HG03039 (cell line): ENCODE measurements around the gene GAS2L1.
"Not testable (repeated sequence)": the region's sequence is repeated elsewhere in the genome, so short reads cannot be mapped to it uniquely, and the experiment has no call there.

ENCODE experiments used
- ATAC-seq: cut with Tn5 transposase; IDR thresholded peaks from one replicate; pipeline ENCODE4 v1.9.1; 2021; ENCODE audit warnings: mild to moderate bottlenecking, moderate library complexity; ENCODE audit not compliant: unreplicated experiment

Gene GAS2L1

DNA sequence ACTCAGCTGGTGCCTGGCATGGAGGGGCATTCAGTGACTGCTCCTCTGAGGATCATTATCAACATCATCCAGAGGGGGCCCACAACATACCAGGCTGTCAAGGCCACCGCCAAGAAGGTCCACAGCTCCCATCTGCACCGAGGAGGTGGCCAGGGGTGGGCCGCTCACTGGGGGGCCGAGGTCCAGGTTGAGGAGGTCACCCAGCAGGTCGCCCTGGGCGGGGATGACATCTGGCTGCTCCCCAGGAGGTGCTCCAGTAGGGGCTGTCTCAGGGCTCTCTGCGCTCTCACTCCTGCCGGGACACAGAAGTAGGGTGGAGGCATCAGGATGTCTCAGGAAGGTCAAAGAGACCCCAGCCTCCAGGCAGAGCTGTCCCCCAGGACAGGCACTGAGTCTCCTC, 34.1 kb downstream of the GAS2L1 start:
- ATAC-seq = no peak

DNA sequence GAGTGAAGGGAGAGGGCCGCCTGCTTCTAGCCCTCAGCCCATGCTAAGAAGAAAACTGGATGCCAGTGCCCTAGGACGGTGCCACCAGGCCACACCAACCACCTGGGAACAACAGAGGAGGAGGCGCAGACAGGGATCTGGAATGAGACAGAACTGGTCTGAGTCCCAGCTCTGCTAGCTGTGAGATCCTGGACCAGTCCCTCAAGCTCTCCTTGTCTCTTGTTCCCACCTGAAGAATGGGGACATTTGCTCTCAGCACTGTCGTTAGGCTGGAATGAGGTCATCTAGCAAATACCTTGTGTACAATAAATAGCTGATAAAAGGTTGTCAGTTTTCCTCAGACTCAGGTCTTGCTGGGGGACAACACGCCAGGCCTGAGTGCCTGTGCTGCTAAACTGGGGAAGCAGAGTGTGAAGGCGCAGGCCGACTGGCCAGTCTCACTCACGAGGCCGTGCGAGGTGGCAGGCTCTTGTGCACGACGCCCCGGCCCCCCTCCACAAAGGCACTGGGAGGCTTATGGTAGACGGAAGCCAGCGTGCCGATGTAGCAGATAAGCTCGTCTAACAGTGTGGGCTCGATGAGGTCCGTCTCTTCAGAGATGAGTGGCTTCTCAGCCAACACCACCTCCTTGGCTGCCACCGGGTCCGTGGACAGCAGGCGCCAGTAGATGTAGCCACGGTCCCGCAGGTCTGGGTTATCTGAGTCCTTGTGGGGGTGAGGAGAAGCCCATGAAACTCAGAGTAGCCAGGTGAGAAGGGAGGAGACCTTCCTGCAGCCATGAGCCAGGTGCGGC, 34.8 kb downstream of the GAS2L1 start:
- ATAC-seq = no peak

DNA sequence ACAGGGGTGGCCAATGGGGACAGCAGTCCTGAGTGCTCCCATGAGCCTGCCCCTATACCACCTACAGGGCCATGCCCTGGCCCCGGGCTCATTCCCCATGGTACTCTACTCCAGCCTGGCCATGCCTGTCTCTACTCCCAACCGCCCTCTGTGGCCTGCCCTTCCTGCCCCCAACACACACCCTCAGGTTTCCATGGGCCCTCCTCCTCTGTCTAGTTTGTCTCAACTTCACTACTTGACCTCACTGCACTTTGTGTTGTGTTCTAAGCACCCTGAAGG, 35.3 kb downstream of the GAS2L1 start:
- no peak for ATAC-seq

DNA sequence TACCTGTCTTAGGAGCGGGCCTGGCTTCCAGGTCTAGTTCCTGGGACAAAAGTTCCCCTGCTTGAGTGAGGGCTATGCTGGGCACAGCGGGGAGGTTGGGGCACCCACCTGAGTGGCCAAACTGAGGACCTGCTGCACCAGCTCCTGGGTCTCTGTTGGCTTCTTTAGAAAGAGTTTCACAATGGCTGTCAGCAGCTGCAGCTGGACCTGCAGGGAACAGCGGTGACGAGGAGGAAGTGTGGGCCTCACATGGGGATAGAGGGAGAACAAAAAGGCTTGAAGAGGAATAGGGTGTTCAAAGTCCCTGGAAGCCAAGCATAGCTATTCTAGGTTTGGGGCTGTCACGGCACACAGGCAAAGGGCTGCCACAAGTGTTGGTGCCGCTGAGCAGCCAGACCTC, 35.7 kb downstream of the GAS2L1 start:
- ATAC-seq = no peak

DNA sequence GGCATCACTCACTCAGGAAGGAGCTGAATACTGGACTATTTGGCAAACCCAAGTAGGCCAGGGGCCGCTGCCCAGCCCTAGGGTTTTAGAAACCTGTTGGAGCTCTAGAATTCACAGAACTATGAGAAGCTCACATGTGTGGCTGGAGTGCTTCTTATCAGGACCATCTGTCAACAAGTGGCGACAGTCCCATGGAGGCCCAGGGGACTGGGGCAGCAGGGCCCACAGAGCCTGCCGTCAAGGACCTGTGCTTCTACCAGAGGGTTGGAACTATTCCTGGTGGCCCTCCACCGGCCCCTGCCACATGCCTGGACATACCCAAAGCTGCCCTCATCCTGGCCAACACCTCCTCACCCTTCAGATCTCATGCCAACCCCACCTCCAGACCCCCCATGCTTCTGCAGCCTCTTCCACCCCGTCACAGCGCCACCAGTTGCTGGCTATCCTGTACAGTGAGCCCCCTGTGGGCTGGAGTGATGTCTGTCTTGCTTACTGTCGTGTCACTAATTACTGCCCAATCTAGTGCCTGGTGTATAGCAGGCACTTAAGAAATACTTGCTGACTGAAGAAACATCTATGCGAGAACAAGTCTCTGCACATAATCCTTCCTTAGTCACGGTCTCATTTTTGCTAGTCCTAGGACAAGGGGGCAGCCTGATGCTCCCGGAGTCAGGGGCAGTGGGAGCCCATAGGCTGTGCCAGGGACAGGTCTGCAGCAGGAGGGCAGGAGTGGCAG, 36.3 kb downstream of the GAS2L1 start:
- no peak for ATAC-seq

DNA sequence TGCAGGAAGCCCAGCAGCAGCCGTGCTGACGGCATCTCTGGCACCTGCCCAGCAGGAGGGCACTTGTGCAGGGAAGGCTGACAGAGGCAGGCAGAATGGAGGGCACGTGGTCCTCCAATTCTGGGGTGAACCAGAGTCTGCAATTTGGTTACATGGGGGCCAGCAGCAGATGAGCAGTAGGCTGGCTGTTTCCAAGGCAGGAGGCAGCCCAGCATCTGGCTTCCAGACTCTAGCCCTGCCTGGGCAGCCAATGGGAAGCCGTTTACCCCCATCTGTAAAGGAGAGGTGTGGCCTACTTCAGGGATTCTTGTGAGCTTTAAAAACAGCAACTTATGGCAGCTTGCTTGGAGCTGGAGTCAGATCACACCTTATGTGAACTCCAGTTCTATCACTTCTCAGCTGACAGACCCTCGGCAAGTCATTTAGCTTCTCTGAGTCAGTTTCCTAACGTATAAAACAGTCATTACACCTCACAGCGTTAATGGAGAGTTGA, 36.9 kb downstream of the GAS2L1 start:
- ATAC-seq = no peak

DNA sequence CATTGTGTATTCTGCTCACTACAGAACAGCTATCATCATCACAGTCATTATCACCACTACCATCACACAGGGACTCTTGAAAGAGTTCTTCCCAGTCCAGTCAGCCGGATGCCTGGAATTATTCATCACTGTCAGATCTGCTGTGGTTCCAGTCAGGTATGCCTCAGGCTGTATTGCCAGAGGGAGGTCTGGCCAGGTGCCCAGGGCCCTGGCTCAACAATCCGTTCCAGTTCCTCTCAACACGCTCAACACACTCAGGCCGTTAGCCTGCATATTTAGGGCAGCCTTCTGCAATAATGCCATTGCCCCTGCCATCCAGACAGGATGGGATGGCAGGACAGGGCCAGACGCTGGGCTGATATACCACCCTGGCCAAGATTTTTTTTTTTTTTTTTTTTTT, 37.7 kb downstream of the GAS2L1 start:
- ATAC-seq = no peak

DNA sequence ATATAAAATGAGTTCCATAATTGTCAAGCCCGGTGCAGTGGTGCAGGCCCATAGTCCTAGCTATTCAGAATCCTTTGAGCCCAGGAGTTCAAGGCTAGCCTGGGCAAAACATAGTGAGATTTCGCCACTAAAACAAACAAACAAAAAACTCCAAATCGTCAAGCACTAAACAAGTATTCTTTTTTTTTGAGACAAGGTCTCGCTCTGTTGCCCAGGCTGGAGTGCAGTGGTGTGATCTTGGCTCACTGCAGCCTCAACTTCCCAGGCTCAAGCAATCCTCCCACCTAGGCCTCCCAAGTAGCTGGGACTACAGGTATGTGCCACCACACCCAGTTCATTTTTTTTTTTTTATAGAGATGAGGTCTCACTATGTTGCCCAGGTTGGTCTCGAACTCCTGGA, 38.4 kb downstream of the GAS2L1 start:
- not testable (repeated sequence) for ATAC-seq

DNA sequence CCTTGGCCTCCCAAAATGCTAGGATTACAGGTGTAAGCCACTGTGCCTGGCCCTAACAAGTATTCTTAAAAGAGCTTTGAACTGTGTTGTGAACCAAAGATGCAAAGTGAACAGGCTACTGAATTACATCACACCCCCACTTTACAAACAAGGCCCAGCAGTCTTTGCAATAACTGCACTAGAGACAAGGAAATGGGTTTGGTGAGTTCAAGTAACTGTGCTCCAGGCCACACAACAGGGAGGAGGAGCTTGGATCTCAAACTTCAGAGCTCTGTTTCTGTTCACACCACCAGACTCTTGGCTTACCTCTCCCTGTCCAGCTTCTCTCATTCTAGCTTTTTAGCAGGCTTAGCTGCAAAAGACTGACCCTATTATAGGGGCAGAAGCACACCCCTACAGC, 39.5 kb downstream of the GAS2L1 start:
- ATAC-seq = no peak

DNA sequence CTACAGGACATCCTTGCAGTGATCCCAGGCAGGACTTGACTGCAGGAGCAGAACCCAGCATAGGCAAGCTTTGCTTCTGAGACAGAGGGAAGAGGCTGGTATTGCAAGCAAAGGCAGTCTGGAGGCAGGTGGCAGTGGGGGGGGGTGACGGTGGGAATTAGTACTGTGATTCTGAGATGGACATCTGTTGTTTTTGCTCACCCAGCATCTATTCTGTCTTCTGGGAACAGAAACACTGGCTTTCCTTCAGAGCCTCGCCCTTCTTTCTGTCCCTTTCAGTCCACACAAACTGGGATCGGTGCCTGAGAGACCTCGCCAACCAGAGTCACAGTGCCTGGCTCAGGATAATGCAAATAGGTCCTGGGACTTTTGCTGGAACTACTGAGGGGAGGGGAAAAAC, 40.2 kb downstream of the GAS2L1 start:
- no peak for ATAC-seq

DNA sequence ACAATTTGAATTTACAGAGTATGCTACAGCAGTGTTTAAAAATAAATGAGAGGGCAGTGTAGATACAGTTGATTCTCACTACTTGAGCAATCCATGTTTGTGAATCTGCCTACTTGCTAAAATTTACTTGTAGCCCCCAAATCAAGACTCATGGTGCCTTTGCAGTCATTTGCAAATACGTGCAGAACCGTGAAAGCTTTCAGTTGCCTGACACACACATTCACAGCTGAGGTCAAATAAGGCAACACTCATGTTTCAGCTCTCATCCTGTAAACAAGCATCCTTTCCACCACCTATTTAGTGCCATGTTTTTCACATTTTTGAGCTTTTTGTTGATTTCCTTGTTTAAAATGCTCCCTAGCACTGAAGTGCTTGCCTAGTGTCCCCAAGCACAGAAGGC, 41.6 kb downstream of the GAS2L1 start:
- no peak for ATAC-seq

DNA sequence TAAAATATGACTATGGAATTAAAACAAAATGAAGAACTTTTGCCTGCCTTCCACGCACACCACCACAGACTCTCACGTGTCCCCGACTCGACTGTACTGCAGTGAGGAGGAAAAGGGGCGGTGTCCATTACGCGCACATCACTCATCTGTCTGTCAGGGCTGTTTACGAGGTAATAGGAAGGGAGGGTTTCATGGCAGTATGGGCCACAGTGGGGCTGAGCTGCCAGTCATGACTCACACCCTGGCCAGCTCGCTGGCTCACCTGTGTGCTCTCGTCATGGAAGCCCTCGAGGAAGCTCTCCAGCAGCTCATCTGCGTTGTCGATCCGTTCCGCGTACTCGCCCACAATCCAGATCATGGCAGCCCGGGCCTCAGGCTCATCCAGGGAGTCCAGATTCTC, 42.5 kb downstream of the GAS2L1 start:
- ATAC-seq = no peak

DNA sequence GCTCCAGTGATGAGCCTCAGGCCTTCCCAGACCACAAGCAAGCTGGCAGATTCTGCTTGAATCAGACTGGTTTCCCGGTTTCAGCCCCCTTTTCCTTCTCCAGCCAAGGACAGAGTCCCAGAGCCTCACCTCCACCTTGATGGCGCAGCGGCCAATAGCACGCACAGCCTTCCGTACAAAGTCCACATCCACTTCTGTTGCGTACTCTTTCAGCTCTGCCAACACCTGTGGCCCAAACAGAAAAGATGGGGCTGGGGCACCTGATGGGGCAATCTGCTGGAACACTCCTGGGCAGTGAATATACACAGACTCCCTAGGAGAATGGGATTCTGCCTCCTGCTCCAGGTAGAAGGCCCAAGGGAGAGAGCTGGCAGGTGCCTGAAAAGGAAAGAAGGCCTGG, 44.6 kb downstream of the GAS2L1 start:
- no peak for ATAC-seq

DNA sequence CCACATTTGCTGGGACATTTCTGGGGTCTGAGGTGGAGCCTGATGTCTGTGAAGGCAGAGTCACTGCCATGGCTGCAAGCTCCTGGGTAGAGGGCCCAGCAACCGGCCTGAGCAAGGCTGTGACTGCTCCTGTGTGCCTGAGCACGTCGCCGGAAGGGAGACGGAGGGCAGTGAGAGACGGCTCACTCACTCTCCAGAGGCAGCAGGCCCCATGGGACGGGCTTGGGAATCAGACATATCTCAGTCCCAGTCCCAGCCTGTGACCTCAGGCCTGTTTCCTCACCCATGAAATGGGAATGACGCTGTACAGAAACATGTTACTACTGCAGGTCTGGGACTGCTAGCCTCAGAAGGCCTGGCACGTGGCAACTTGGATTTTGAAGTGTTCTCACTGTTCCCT, 45.4 kb downstream of the GAS2L1 start:
- ATAC-seq = no peak

DNA sequence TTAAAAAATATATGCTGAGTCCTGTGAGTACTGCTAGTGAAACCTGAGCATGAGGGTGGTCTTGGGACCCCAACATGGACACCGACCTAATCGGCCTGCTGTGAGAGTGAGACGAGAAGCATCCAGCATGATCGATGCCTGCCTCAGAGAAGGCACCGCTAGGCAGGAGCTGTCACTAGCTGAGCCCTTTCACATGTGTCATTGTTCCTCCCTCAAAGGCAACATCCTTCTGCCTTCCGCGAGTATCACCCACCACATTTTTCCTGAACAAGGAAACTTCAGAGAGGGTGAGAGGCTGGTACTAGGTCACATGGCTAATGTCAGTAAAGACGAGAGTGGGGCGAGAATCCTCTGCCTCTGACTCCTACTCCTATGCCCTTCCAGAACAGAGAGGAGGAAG, 46.3 kb downstream of the GAS2L1 start:
- ATAC-seq = no peak

DNA sequence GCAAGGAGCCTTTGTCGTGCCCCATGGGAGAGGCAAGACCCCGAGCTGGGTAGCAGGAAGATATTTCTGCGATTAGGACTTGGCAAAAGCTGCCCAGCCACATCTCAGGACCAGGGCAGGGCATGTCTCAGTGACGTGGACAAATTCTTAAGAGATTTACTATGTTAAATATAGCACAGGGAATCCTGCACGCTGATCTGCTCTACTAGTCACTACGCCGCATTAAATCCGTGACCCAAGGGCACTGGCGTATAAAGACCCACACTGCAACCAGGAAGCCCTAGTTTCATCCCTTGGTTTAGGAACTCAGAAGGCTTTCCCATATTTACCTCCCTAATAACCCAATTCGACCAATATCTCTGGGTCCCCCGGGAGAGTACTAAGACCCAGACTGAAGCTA, 46.8 kb downstream of the GAS2L1 start:
- ATAC-seq = no peak

DNA sequence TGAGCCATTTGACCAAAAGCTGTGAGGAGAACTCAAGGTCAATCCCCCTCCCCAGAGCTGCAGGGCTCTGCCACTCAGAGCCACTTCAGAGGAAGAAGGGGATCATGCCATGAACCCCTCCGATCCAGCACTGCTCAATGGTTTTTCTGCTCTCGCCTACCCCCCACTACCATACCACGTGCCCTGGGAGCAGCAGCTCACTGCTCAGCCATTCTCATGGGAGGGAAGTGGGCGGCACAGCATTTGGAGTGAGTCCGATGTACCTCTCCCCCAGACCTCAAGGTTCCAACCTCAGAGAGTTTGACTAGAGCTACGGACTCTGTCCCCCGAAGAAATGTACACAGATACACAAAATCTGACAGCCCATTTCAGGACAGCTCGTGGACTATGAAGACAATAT, 47.4 kb downstream of the GAS2L1 start:
- no peak for ATAC-seq

DNA sequence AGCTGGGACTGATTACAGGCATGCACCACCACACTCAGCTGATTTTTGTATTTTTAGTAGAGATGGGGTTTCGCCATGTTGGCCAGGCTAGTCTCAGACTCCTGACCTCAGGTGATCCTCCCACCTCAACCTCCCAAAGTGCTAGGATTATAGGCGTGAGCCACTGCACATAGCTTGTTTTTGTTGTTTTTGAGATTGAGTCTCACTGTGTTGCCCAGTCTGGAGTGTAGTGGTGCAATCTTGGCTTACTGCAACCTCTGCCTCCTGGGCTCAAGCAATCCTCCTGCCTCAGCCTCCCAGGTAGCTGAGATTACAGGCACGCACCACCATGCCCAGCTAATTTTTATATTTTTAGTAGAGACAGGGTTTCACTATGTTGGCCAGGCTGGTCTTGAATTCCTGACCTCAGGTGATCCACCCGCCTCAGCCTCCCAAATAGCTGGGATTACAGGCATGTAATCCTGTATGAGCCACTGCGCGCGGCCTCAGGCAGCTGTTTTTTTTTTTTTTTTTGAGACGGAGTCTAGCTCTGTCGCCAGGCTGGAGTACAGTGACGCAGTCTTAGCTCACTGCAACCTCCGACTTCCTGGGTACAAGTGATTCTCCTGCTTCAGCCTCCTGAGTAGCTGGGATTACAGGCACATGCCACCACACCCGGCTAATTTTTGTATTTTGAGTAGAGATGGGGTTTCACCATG, 50.9 kb downstream of the GAS2L1 start:
- not testable (repeated sequence) for ATAC-seq

DNA sequence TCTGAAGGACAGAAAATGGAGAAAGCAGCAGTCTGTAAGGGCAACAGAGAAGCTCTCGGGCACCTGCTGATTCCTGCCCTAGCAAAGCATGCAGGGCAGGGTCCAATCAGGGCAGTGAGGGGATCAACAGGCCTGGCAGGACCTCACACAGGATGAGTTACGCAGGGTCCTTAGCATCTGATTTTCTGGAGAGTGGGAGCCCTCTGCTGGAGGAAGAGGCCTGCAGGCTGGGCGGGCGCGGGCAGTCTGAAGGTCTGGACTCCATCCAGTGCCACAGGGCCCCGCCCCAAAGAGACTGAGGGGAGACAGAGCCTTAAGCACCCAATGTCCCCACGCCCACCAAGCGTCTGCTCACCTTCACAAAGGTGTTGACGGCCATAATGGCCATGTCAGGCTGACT, 53.0 kb downstream of the GAS2L1 start:
- no peak for ATAC-seq
